Measurements from ENCODE around the gene ATP10B. TPM values are rescaled to one million over a fixed set of nuclear protein-coding genes. Genes with fewer than 3 reads are reported as not detected.

Gene ATP10B
- total RNA-seq, 5 donors from 2014 or later (not counting 1 experiment from before 2014, with no cell fraction given), result 0.07 to 0.12 (median 0.09) TPM; not detected in 2

- no peaks in the 10 kb centered on the region for H3K4me1 ChIP-seq (ENCODE audit: control insufficient read depth in 1 of 2, extremely low read depth in 1 of 2, insufficient read depth in 2 of 2, low read length in 2 of 2)
- Mint-ChIP-seq H3K27me3 (peaks cover 12 to 13% of the 10 kb centered on the region in 2 donors), H3K4me3 (no peak overlapping the region), H3K36me3 (no peaks in the 10 kb centered on the region), H3K27ac (no peak overlapping the region), H3K9me3 (no peaks in the 10 kb centered on the region), H3K4me1 (no peaks in the 10 kb centered on the region)
- H3K27me3 ChIP-seq (replicated peaks in 1 of 2; ENCODE audit: control insufficient read depth in 2 of 2, extremely low read depth in 1 of 2, insufficient read depth in 2 of 2, low read length in 1 of 2), result peaks cover 0 to 8% of the 10 kb centered on the region in 2 experiments
- H3K4me3 ChIP-seq (ENCODE audit: control insufficient read depth in 1 of 2, extremely low read depth in 1 of 2, low read length in 1 of 2), result no peak overlapping the region
- no peaks in the 10 kb centered on the region for H3K9me3 ChIP-seq
- DNase-seq, result no peak
- no peak overlapping the region for H3K27ac ChIP-seq (ENCODE audit: low read length)
- ChIA-PET POLR2A (no interaction called here), CTCF (no interaction called here)
- no peaks in the 10 kb centered on the region for H3K36me3 ChIP-seq (ENCODE audit: control insufficient read depth in 2 of 2, extremely low read depth in 1 of 2, insufficient read depth in 1 of 2, low read length in 1 of 2)
- no peak for ATAC-seq (replicated peaks in 1 of 4)
- 46% methylated on average over 3 of the region's 4 CpGs for WGBS (ENCODE audit: insufficient coverage)
Observed at GRCh38 chr5:160643616-160644240, 208.3 kb downstream of the ATP10B start.

- Mint-ChIP-seq H3K27ac (no peak overlapping the region), H3K36me3 (no peaks in the 10 kb centered on the region), H3K4me1 (no peaks in the 10 kb centered on the region), H3K27me3 (peaks cover 9 to 11% of the 10 kb centered on the region in 2 donors), H3K9me3 (no peaks in the 10 kb centered on the region), H3K4me3 (no peak overlapping the region)
- no peak overlapping the region for H3K4me3 ChIP-seq (ENCODE audit: control insufficient read depth in 1 of 2, extremely low read depth in 1 of 2, low read length in 1 of 2)
- no peaks in the 10 kb centered on the region for H3K4me1 ChIP-seq (ENCODE audit: control insufficient read depth in 1 of 2, extremely low read depth in 1 of 2, insufficient read depth in 2 of 2, low read length in 2 of 2)
- ATAC-seq (replicated peaks in 1 of 4), result no peak
- H3K9me3 ChIP-seq, result no peaks in the 10 kb centered on the region
- H3K27ac ChIP-seq (ENCODE audit: low read length), result no peak overlapping the region
- no peak for DNase-seq
- no peaks in the 10 kb centered on the region for H3K36me3 ChIP-seq (ENCODE audit: control insufficient read depth in 2 of 2, extremely low read depth in 1 of 2, insufficient read depth in 1 of 2, low read length in 1 of 2)
- ChIA-PET POLR2A (no interaction called here), CTCF (no interaction called here)
- peaks cover 0 to 3% of the 10 kb centered on the region in 2 experiments for H3K27me3 ChIP-seq (replicated peaks in 1 of 2; ENCODE audit: control insufficient read depth in 2 of 2, extremely low read depth in 1 of 2, insufficient read depth in 2 of 2, low read length in 1 of 2)
Observed at GRCh38 chr5:160641405-160641804, 210.6 kb downstream of the ATP10B start.

- no peaks in the 10 kb centered on the region for H3K4me1 ChIP-seq (ENCODE audit: control insufficient read depth in 1 of 2, extremely low read depth in 1 of 2, insufficient read depth in 2 of 2, low read length in 2 of 2)
- H3K27me3 Mint-ChIP-seq, result peaks cover 9 to 11% of the 10 kb centered on the region in 2 donors
- WGBS (ENCODE audit: insufficient coverage), result 100% methylated on average over 3 of the region's 7 CpGs
- no peaks in the 10 kb centered on the region for H3K9me3 ChIP-seq
- ChIA-PET POLR2A (no interaction called here), CTCF (no interaction called here)
- no peaks in the 10 kb centered on the region for H3K9me3 Mint-ChIP-seq
- no peak for ATAC-seq (replicated peaks in 1 of 4)
- no peak overlapping the region for H3K4me3 Mint-ChIP-seq
- H3K27ac Mint-ChIP-seq, result no peak overlapping the region
- no peak overlapping the region for H3K4me3 ChIP-seq (ENCODE audit: control insufficient read depth in 1 of 2, extremely low read depth in 1 of 2, low read length in 1 of 2)
- no peak for DNase-seq
- no peak overlapping the region for H3K27ac ChIP-seq (ENCODE audit: low read length)
- no peaks in the 10 kb centered on the region for H3K36me3 ChIP-seq (ENCODE audit: control insufficient read depth in 2 of 2, extremely low read depth in 1 of 2, insufficient read depth in 1 of 2, low read length in 1 of 2)
- no peaks in the 10 kb centered on the region for H3K36me3 Mint-ChIP-seq
- no peaks in the 10 kb centered on the region for H3K4me1 Mint-ChIP-seq
- peaks cover 0 to 3% of the 10 kb centered on the region in 2 experiments for H3K27me3 ChIP-seq (replicated peaks in 1 of 2; ENCODE audit: control insufficient read depth in 2 of 2, extremely low read depth in 1 of 2, insufficient read depth in 2 of 2, low read length in 1 of 2)
Observed at GRCh38 chr5:160640406-160640805, 211.6 kb downstream of the ATP10B start.

GRCh38 chr5:160638161-160638742 lies 213.8 kb downstream of the ATP10B start:
- Mint-ChIP-seq H3K27me3 (peaks cover 5 to 9% of the 10 kb centered on the region in 2 donors), H3K27ac (no peak overlapping the region), H3K36me3 (no peaks in the 10 kb centered on the region), H3K9me3 (no peaks in the 10 kb centered on the region), H3K4me3 (no peak overlapping the region), H3K4me1 (no peaks in the 10 kb centered on the region)
- 71% methylated on average over 1 of the region's 3 CpGs for WGBS (ENCODE audit: insufficient coverage)
- DNase-seq, result no peak
- Histone ChIP-seq H3K36me3 (ENCODE audit: control insufficient read depth in 2 of 2, extremely low read depth in 1 of 2, insufficient read depth in 1 of 2, low read length in 1 of 2) (no peaks in the 10 kb centered on the region), H3K4me3 (ENCODE audit: control insufficient read depth in 1 of 2, extremely low read depth in 1 of 2, low read length in 1 of 2) (no peak overlapping the region), H3K9me3 (no peaks in the 10 kb centered on the region), H3K27me3 (replicated peaks in 1 of 2; ENCODE audit: control insufficient read depth in 2 of 2, extremely low read depth in 1 of 2, insufficient read depth in 2 of 2, low read length in 1 of 2) (peaks cover 0 to 3% of the 10 kb centered on the region in 2 experiments), H3K27ac (ENCODE audit: low read length) (no peak overlapping the region), H3K4me1 (ENCODE audit: control insufficient read depth in 1 of 2, extremely low read depth in 1 of 2, insufficient read depth in 2 of 2, low read length in 2 of 2) (no peaks in the 10 kb centered on the region)
- ATAC-seq (replicated peaks in 1 of 4), result no peak
- POLR2A ChIA-PET, result no interaction called here
- CTCF ChIA-PET, result no interaction called here

GRCh38 chr5:160637357-160638090 lies 214.5 kb downstream of the ATP10B start:
- H3K36me3 Mint-ChIP-seq, result no peaks in the 10 kb centered on the region
- ATAC-seq (replicated peaks in 1 of 4) (no peak), DNase-seq (no peak)
- peaks cover 0 to 3% of the 10 kb centered on the region in 2 experiments for H3K27me3 ChIP-seq (replicated peaks in 1 of 2; ENCODE audit: control insufficient read depth in 2 of 2, extremely low read depth in 1 of 2, insufficient read depth in 2 of 2, low read length in 1 of 2)
- WGBS (ENCODE audit: insufficient coverage), result no CpG with 5 or more reads among the region's 4 CpGs
- CTCF ChIA-PET, result no interaction called here
- no peaks in the 10 kb centered on the region for H3K4me1 Mint-ChIP-seq
- no peak overlapping the region for H3K27ac ChIP-seq (ENCODE audit: low read length)
- peaks cover 8 to 9% of the 10 kb centered on the region in 2 donors for H3K27me3 Mint-ChIP-seq
- H3K4me3 Mint-ChIP-seq, result no peak overlapping the region
- no peak overlapping the region for H3K27ac Mint-ChIP-seq
- H3K9me3 ChIP-seq, result no peaks in the 10 kb centered on the region
- no peaks in the 10 kb centered on the region for H3K4me1 ChIP-seq (ENCODE audit: control insufficient read depth in 1 of 2, extremely low read depth in 1 of 2, insufficient read depth in 2 of 2, low read length in 2 of 2)
- H3K4me3 ChIP-seq (ENCODE audit: control insufficient read depth in 1 of 2, extremely low read depth in 1 of 2, low read length in 1 of 2), result no peak overlapping the region
- peaks cover 0 to 2% (median 0%) of the 10 kb centered on the region in 3 donors for H3K9me3 Mint-ChIP-seq
- no peaks in the 10 kb centered on the region for H3K36me3 ChIP-seq (ENCODE audit: control insufficient read depth in 2 of 2, extremely low read depth in 1 of 2, insufficient read depth in 1 of 2, low read length in 1 of 2)
- POLR2A ChIA-PET, result no interaction called here

GRCh38 chr5:160635663-160636062 lies 216.3 kb downstream of the ATP10B start:
- Histone ChIP-seq H3K27ac (ENCODE audit: low read length) (no peak overlapping the region), H3K4me3 (ENCODE audit: control insufficient read depth in 1 of 2, extremely low read depth in 1 of 2, low read length in 1 of 2) (no peak overlapping the region), H3K9me3 (no peaks in the 10 kb centered on the region), H3K36me3 (ENCODE audit: control insufficient read depth in 2 of 2, extremely low read depth in 1 of 2, insufficient read depth in 1 of 2, low read length in 1 of 2) (no peaks in the 10 kb centered on the region), H3K27me3 (replicated peaks in 1 of 2; ENCODE audit: control insufficient read depth in 2 of 2, extremely low read depth in 1 of 2, insufficient read depth in 2 of 2, low read length in 1 of 2) (peaks cover 0 to 7% of the 10 kb centered on the region in 2 experiments), H3K4me1 (ENCODE audit: control insufficient read depth in 1 of 2, extremely low read depth in 1 of 2, insufficient read depth in 2 of 2, low read length in 2 of 2) (no peaks in the 10 kb centered on the region)
- no CpG with 5 or more reads among the region's 4 CpGs for WGBS (ENCODE audit: insufficient coverage)
- Mint-ChIP-seq H3K4me1 (no peaks in the 10 kb centered on the region), H3K27ac (no peak overlapping the region), H3K36me3 (no peaks in the 10 kb centered on the region), H3K9me3 (peaks cover 0 to 2% (median 0%) of the 10 kb centered on the region in 3 donors), H3K4me3 (no peak overlapping the region), H3K27me3 (peaks cover 7 to 8% of the 10 kb centered on the region in 2 donors)
- ATAC-seq (replicated peaks in 1 of 4), result no peak
- POLR2A ChIA-PET, result no interaction called here
- DNase-seq, result no peak
- CTCF ChIA-PET, result interaction anchor here in 1 of 2 donors (0.6 kb wide), 1 partner anchor 50 kb away, joined by 3 read pairs; no protein-coding TSS in a partner anchor

Measured in T-cell (primary cell).